Measurements from ENCODE around the gene SKP2. TPM values are rescaled to one million over a fixed set of nuclear protein-coding genes. Genes with fewer than 3 reads are reported as not detected.

Gene SKP2
- total RNA-seq (10 to 100 TPM in 4 of 5 donors, 1 to 10 TPM in 1; 4.3 to 25.7 (median 20.3) TPM), polyA plus RNA-seq (1 to 10 TPM; 2.4 to 4.2 (median 2.9) TPM)
- long read RNA-seq, donor 1, partial matches to known transcripts = 0 of 1 reads
- long read RNA-seq, donor 1, other reads (novel, unspliced or antisense) = 0 of 1 reads
- long read RNA-seq, donor 2, partial matches to known transcripts = 0 of 2 reads
- long read RNA-seq, donor 2, other reads (novel, unspliced or antisense) = 0 of 2 reads
- long read RNA-seq, donor 3, partial matches to known transcripts = 0 of 4 reads
- long read RNA-seq, donor 3, other reads (novel, unspliced or antisense) = 0 of 4 reads
- long read RNA-seq, donor 4 = 0 reads
- long read RNA-seq, donor 5, partial matches to known transcripts = 5 of 10 reads
- long read RNA-seq, donor 5, other reads (novel, unspliced or antisense) = 0 of 10 reads
- long read RNA-seq, donor 6, transcript SKP2-202 (10 exons, 3,759 nt) = major isoform, 5 of 8 reads
- long read RNA-seq, donor 6, partial matches to known transcripts = 0 of 8 reads
- long read RNA-seq, donor 6, other reads (novel, unspliced or antisense) = 0 of 8 reads
- long read RNA-seq, donor 7, transcript SKP2-202 (10 exons, 3,759 nt) = major isoform, 5 of 5 reads
- long read RNA-seq, donor 7, partial matches to known transcripts = 0 of 5 reads
- long read RNA-seq, donor 7, other reads (novel, unspliced or antisense) = 0 of 5 reads
- long read RNA-seq, donor 8, partial matches to known transcripts = 0 of 1 reads
- long read RNA-seq, donor 8, other reads (novel, unspliced or antisense) = 0 of 1 reads
- long read RNA-seq, donor 9 = 0 reads
- long read RNA-seq, donor 10, partial matches to known transcripts = 0 of 2 reads
- long read RNA-seq, donor 10, other reads (novel, unspliced or antisense) = 0 of 2 reads

DNA sequence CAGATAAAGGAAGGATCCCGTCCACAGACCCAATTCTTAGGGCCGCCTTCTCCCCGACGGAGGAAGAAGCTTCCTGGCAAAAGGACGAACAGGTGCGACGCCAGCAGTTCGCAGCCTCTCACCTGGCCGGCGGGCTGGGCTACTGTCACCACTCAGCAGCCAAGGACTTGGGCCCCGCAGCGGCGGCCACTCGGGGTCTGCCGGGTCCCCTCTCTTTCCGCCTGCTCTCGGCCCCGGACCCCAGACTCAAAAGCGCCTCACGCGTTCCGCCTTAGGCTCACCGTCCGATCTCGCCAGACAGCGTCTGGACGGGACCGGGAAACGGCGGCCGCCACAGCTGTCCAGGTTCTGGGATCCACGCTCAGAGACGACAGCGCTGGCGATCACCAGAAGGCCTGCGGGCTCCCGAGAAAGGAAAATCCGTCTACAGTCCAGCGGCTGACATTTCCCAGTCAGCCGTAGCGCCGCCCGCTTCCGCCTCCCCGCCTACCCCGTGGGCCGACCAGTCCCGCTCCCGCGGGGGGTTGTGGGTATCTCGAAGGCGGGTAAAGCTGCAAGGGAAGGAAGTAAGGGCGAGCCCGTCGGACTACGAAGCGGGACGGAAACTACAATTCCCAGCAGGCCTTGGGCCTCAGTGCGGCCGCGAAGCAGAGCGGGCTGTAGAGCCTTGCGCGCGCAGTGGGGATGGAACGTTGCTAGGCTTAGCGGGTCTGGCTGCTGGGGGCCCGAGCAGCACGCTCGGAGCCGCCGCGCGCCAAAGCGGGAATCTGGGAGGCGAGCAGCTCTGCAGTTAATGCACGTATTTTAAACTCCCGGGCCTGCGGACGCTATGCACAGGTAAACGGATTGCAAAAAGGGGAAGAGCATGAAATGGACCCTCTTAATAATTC is at the start of gene SKP2, which contains the start of gene LMBRD2:
TSS of gene SKP2 (plus strand) at position 678 of the 890 bp plus-strand sequence. CDS start at position 830, 152 bp downstream.
TSS of gene LMBRD2 (minus strand) at position 454 of the 890 bp plus-strand sequence. CDS start 8,538 bp downstream, outside the sequence.
- intact Hi-C loops (cut with DNase I; ENCODE audit: low total_unique reads) = no loop called here
- Histone ChIP-seq H3K4me3 (peak within 1 kb of the TSS; percentile 84 to 91 (median 88)), H3K9me3 (no peaks in the 10 kb centered on the region), H3K27me3 (no peaks in the 10 kb centered on the region), H3K4me1 (peaks cover 16 to 74% (median 47%) of the 10 kb centered on the region in 4 donors), H3K27ac (peak within 1 kb of the TSS; percentile 84 to 93 (median 91)), H3K36me3 (peaks cover 0 to 18% (median 17%) of the 10 kb centered on the region in 4 donors)
- TF ChIP-seq POLR2AphosphoS5 (IDR thresholded peaks at IDR 0.05) (peak; percentile 84 to 96 (median 93)), POLR2A (IDR thresholded peaks at IDR 0.05) (no peak), EP300 (IDR thresholded peaks at IDR 0.05) (no peak)
- TF ChIP-seq, protein P1, sequence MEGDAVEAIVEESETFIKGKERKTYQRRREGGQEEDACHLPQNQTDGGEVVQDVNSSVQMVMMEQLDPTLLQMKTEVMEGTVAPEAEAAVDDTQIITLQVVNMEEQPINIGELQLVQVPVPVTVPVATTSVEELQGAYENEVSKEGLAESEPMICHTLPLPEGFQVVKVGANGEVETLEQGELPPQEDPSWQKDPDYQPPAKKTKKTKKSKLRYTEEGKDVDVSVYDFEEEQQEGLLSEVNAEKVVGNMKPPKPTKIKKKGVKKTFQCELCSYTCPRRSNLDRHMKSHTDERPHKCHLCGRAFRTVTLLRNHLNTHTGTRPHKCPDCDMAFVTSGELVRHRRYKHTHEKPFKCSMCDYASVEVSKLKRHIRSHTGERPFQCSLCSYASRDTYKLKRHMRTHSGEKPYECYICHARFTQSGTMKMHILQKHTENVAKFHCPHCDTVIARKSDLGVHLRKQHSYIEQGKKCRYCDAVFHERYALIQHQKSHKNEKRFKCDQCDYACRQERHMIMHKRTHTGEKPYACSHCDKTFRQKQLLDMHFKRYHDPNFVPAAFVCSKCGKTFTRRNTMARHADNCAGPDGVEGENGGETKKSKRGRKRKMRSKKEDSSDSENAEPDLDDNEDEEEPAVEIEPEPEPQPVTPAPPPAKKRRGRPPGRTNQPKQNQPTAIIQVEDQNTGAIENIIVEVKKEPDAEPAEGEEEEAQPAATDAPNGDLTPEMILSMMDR (IDR thresholded peaks at IDR 0.05) = peak in 1 of 7 experiments; percentile 24
- 0 to 1% (median 0%) methylated on average over 68 to 81 of the region's 81 CpGs for WGBS, 5 donors
- DNase-seq = peak; percentile 96 to 100

DNA sequence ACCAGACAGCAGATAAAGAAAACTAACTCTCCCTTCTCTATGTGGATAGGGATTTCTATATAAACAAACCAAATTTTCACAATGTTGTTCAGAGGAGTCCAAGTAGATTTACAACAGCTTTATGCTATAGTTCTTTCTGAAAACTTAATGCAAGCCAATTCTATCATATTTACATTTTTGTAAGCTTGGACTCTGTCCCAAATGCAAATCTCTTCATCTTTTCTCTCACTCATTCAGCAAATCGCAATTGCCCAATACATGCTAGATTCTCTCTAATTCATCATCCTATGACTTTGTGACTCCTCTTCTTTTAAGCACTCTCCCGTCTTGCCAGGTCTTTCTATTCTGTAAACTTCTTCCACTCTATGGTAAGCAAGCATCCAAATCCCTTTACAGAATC is 46.1 kb upstream of the SKP2 start:
- intact Hi-C loops (cut with DNase I; ENCODE audit: low total_unique reads) = no loop called here

DNA sequence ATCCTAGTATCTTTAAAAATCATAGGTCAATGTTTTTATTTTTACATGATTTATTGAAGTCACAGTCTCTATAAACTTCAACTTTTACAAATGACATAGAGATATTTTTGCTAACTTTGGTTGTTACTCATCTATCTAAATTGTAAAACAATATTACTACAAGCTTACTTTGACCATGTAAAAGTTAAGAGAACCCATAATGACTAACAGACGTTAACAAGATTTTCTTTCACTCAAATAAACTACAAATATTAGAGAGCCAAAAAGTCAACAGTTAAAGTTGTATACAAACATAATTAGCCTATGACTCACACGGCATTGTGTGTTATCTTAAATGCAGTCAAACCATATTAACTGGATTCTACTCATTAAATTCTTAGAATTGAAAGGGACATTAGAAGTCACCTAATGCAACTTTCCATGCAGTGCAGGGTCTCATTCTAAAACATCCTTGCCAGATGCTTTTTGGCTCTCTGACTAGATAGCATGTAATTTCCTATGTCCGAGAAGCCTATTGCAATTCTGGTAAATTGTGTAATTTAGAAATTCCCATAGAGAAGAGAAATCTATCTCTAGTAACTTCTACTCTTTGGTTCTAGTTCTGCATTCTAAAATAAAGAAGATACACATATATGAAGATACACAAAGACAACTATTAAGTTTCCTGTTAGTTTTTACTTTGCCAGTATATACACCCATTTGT is 43.0 kb upstream of the SKP2 start:
- intact Hi-C loops (cut with DNase I; ENCODE audit: low total_unique reads) = no loop called here
- Histone ChIP-seq H3K4me1 (no peaks in the 10 kb centered on the region), H3K9me3 (no peaks in the 10 kb centered on the region), H3K27me3 (no peaks in the 10 kb centered on the region), H3K4me3 (no peak overlapping the region), H3K36me3 (peaks cover 19 to 92% (median 74%) of the 10 kb centered on the region in 4 donors), H3K27ac (no peak overlapping the region)
- no peak for DNase-seq
- 50 to 65% (median 59%) methylated on average over 3 of the region's 3 CpGs for WGBS, 5 donors
- TF ChIP-seq POLR2AphosphoS5 (IDR thresholded peaks at IDR 0.05) = no peak
- TF ChIP-seq, protein P1 (IDR thresholded peaks at IDR 0.05) = no peak

More for the DNA sequence above, 46.1 kb upstream of the SKP2 start:
- Histone ChIP-seq H3K36me3 (peaks cover 19 to 87% (median 74%) of the 10 kb centered on the region in 4 donors), H3K4me1 (no peaks in the 10 kb centered on the region), H3K27ac (no peak overlapping the region), H3K4me3 (no peak overlapping the region), H3K27me3 (no peaks in the 10 kb centered on the region), H3K9me3 (no peaks in the 10 kb centered on the region)
- TF ChIP-seq, protein P1 (IDR thresholded peaks at IDR 0.05) = no peak
- TF ChIP-seq POLR2AphosphoS5 (IDR thresholded peaks at IDR 0.05) (no peak), EP300 (IDR thresholded peaks at IDR 0.05) (no peak), POLR2A (IDR thresholded peaks at IDR 0.05) (no peak)
- peak in 1 of 2 donors; percentile 17 for DNase-seq
- WGBS, 5 donors = 56 to 88% (median 76%) methylated on average over 2 of the region's 2 CpGs
